Activated naive CD4-positive, alpha-beta T cell (primary cell): ENCODE results near the gene H6PD.
A peak's percentile ranks its signal among the peaks of the same experiment; 100 is the strongest.

ENCODE experiments used
- DNase-seq, 4 experiments: peaks; one replicate each; lab custom pipeline; 2025; lab: John Stamatoyannopoulos, UW

The H6PD gene

DNA sequence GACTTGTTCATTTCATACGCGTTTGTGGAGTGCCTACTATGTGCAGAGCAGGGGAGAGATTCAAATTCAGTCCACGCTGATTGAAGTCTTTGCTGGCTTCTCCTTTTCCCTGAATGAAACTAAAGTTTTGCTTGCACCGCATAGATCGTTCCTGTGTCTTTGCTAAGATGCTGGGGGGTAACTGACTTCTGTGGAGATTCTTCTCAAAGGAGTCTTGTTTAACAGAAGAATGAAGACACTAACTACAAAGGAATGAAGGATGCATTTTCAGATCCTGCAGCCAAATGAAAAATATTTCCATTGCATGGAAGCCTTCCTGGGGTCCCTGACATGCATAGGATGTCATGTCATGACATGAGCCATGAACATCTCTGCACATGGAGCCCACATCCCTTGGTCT is 26.9 kb upstream of the H6PD start:
- DNase-seq = no peak

DNA sequence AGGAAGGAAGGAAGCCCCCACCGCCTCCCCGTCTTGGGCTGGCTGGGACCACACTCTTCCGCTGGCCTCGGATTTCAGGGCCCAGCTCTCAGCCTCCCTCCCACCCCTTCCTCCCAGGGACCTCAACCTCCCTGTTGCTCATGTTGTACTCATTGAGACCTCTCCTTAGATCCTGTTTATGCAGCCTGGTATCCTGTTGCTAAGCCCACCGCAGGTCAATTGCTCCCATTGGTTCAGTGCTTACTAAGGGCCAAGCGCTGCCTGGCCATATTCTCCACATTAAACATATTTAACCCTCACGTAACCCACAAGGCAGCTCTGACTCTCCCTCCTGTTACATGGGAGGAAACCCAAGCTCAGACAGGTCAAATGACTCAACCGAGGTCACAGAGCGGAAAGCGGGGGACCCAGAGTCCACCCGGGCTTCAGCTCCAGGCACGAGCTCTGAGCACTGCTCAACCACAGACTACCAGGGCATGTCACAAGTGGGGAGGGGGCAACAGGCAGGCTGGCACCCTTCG is 23.2 kb upstream of the H6PD start:
- no peak for DNase-seq

DNA sequence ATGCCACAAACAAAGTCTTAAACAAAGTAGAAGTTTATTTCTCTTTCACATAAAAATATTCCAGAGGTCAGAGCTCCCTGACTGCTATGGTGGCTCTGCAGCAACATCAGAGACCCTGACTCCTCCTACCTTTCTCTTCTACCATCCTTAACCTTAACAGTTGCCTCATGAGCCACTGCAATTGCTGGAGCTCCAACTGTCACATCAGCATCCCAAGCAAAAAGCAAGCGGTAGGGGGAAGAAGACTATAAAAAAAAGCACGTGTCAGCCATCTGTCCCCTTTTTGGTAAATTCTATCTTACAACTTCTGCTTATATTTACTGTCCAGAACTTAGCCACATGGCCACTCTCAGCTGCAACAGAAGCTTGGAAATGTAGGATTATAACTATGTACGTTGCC is 21.8 kb upstream of the H6PD start:
- DNase-seq = no peak

DNA sequence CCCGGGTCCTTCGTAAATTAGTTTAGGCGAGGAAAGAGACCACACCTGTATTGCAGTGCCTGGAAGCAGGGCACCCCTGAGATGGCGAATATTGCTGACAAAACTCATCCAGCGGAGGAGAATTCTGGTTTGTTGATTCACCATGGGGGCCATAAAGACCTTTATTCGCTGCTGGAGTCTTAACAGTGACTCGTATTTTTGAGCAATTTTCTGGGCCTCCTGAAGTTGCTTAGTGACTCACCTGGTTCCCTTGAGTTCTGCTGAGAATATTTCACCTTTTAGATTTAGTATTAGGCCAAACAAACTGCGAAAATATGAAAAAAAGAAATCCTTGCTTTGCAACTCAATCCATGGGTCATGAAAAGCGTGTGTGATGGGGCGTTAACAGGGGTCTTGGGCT is 20.6 kb upstream of the H6PD start:
- no peak for DNase-seq

DNA sequence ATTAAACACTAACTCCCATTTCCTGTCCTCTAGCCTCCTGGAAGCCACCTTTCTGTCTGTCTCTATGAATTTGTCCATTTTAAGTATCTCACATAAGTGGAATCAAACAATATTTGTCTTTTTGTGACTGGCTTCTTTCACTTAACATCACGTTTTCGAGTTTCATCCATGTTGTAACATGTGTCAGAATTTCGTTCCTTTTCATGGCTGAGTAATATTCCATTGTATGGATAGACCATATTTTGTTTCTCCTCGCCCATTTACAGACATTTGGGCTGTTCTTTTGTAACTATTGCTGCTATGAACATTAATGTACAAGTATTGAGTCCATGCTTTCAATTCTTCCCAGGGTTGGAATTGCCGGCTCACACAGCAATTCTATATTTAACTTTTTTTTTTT is 15.7 kb upstream of the H6PD start:
- DNase-seq = no peak

DNA sequence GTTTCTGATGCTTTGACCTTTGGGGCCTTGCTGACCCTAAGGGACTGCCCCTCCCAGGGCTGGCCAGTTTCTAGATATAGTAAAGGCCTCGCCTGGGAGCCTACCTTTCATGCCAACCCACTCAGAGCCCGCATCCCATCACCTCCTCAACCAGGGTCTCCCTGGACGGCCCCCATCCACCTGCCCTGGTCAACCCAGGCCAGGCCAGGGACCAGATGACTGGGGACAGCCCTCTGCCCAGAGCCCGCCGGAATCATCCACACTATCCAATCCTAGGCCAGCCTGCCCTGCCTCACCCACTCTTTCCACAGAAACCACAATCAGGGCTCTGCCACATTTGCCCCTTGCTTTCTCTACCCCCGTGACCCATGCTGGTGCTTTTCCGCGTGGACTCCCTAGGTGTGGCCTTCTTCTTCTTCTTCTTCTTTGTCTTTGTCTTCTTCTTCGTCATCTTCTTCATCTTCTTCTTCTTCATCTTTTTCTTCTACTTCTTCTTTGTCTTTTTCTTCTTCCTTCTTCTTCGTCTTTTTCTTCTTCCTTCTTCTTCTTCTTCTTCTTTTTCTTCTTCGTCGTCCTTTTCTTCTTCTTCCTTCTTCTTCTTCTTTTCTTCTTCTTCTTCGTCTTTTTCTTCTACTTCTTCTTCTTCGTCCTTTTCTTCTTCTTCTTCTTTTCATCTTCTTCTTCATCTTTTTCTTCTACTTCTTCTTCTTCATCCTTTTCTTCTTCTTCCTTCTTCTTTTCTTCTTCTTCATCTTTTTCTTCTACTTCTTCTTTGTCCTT is 11.5 kb upstream of the H6PD start:
- no peak for DNase-seq

DNA sequence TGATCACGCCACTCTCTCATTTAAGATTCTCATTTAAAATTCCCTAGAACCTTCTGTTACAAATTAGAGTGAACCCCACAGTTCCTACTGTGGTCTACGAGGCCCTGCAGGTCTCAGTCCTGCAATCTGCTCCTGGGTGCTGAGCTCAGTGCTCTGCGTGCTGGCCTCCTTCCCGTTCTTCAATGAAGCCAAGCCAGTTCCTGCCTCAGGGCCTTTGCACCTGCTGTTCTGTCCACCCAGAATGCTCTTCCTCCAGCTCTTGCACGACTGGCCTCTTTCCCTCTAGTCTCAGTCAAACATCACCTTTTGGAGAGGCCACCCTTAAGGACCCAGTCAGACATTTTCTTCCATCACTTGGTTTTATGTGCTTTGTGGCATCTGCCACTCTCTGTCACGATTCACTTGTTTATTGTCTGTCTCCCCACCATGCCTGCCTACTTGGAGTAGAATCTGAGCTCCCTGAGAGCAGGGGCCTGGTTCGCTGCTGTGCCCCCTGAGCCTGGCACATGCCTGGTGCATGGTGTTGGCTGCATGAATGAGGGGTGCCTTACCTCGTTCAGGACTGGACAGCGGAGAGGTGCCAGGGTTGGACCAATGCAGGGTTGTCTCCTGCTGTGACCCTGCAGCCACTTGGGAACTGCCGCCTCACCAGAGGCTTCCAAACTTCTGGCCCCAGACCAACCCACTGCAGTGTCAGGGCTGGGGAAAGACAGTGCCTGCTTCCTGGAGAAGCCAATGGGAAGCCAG is 9.7 kb upstream of the H6PD start:
- no peak for DNase-seq

DNA sequence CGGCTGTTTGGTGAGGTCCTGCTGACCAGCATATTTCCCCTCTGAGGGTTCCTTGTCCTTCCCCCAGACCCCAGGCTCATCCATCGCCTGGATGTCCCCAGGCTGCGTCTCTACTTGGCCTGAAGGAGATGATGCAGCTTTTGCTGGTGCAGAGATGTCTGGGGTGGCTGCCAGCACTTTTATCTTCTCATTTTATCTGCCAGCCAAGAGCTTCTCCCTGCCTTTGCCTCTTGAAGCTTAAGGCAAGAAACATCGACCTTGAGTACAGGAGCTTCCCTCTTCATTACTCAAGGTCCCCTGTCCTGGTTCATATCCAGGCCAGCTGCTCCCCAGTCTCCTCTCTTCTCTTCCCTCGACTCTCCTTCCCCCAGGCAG is 9.2 kb upstream of the H6PD start:
- DNase-seq = no peak

DNA sequence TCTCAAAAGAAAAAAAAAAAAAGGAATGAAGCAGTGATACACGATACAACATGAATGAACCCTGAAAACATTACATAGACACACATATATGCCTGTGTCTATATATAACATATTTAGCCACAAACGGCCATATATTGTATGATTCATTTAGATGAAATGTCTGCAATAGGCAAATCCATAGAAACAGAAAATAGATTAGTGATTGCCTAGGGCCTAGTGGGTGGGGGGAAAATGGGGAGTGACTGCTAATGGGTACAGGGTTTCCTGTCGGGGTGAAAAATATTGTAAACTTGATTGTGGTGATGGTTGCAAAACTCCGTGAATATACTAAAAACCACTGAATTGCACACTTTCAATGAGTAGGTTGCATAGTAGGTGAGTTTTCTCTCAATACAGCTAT is 6.0 kb upstream of the H6PD start:
- no peak for DNase-seq

DNA sequence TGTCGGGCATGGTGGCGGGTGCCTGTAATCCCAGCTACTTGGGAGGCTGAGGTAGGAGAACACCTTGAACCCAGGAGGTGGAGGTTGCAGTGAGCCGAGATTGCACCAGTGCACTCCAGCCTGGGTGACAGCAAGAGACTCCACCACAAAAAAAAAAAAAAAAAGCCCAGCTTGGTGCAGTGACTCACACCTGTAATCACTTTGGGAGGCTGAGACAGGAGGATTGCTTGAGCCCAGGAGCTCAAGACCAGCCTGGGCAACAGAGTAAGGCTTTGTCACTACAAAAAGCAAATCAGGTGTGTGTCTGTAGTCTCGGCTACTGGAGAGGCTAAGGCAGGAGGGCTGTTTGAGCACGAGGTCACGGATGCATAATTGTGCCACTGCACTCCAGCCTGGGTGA is 5.0 kb upstream of the H6PD start:
- no peak for DNase-seq

DNA sequence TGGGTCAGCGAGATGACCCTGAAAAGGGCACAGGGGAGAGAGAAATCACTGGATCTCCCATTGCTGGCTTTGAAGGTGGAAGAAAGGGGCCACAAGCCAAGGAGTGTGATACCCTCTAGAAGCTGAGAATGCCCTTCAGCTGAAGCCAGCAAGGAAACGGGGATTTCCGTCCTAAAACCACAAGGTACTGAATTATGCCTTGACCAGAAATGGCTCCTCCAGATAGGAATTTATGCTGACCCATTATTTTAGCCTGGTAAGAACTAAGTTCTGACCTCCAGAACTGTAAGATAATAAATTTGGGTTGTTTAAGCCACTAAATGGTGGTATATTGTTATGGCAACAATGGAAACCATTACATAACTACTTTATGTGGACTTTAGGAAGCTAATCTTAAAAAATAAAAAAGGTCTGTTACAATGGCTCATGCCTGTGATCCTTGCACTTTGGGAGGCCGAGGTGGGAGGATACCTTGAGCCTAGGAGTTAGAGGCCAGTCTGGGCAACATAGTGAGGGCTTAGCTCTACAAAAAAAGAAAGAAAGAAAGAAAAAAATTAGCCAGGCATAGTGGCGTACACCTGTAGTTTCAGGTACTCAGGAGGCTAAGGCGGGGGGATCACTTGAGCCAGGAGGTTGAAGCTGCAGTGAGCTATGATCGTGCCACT is 3.6 kb upstream of the H6PD start:
- no peak for DNase-seq

DNA sequence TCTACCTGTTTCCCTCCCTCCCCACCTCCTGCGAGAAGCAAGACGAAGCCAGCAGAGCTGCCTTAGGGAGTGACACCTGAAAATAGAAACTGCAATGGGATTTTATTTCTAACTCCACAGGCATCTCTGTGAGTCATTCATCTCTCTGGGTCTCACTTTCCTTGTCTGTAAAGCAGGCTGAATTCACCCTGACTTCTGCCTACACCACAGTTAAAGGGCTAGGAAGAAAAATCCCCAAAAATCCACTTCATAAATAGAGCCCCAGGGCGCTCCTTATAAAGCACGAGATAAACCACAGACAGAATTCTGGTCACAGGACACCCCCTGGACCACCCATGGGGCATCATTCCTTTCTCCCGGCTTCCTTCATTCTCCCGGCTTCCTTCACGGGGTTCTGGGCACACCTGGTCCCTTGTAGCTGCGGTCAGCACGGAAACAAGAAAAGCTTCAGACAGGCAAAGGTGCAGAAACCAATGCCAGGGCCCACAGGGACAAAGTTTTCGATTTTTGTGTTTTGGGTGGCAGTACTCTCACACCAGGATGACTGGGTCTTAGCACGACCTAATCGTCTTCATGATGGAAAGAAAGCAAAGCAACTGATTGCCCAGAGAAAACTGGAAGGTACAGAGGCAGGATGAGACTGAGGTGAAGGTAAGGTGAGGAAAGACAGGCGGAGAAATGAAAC is 2.8 kb upstream of the H6PD start:
- no peak for DNase-seq

DNA sequence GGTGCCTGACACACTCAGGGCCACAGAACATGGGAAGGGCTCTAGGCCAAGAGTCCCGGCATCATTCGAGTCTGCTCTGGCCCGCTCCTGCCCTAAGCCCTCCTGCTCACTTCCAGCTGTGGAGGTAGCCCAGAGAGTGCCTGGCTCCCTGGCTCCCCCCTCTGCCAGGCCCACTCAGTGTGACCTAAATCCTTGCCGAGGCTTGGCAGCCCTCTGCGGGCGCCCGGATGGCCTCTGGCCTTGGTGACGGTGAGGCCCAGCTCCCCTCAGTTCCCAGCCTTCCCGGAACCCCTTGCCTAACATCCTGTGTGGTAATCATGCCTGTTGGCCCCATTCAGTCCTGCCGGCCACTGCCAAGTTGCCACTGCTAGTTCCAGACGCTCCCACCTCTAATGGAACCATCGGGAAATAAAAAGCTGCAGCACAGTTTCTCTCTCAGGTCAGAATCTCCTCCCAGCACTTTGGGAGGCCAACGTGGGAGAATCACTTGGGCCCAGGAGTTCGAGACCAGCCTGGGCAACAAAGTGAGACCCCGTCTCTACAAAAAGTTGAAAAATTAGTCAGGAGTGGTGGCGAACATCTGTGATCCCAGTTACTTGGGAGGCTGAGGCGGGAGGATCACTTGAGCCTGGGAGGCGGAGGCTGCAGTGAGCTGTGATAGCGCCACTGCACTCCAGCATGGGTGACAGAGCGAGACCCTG is 1.2 kb upstream of the H6PD start:
- DNase-seq = no peak

DNA sequence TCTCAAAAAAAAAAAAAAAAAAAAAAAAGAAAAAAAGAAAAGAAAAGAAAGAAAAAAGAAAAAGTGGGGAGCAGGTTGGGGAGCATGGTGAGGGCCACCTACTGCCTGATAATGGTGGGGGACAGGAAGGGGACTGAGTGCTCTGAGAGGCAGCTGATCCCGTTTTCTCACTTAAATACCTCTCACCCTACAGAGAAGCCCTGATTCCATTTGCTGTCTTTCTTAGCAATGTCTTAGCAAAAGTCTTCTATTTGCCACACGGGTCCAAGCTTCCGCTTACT is 692 bp upstream of the H6PD start:
- DNase-seq = no peak

DNA sequence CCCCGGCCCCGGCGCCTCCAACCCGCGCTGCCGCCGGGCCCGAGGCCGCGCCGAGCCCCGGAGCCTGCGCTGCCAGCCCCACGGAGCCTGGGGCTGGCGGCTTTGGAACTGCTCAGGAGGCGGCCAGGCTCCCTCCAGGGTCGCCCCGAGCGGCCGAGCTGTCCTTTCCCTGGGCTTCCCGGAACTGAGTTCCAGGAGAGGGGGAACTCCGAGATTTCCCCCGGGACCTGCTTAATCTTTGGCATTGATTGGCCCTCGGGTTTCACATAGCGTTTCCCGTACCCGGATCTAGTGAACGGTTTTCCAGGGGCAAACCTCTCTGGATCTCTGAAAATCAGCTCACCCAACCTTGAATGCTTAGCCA is 504 bp downstream of the H6PD start:
- DNase-seq = no peak

DNA sequence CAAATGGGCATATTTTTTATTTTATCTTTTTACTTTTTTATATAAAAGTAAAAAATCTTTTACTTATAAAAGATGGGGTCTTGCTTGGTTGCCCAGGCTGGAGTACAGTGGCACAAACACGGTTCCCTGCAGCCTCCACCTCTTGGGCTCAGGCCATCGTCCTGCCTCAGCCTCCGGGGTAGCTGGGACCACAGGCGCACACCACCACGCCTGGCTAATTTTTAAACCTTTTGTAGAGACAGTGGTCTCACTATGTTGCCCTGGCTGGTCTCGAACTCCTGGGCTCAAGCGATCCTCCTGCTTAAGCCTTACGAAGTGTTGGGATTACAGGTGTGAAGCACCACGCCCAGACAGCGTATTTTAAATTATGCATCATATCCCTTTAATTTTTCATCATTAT is 986 bp downstream of the H6PD start:
- no peak for DNase-seq

DNA sequence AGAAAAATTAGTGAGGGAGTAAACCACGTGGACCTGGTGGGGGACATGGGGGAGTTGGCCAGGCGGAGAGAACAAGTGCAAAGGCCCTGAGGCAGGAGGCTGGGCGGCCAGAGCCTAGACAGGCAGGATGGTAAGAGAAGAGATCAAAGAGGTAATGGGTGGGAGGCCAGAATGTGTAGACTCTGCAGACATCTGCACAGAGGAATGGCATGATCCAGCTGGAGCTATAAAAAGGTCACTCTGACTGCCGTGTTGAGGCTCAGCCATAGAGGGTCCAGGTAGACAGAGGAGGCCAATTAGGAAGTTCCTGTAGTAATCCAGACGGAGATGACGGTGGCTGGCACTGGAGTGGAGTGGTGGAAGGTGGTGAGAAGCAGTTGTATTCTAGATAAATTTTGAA is 3.6 kb downstream of the H6PD start:
- DNase-seq = no peak

DNA sequence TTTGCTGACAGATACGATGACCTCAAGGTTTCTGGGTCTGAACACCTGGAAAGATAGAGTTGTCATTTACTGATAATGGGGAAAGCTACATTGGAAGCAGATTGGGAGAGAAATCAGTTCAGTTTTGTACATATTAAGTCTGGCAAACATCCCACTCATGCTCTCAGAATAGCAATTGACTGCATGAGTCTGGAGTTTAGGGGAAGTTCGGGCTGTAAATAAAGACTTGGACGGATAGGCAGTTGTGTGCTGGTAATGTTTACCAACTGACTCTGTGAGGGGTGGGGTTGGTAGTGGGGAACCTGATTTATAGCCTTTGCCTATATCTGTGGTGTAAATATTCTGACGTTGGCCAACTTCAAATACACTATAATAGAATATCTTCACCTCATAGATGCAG is 4.0 kb downstream of the H6PD start:
- no peak for DNase-seq

DNA sequence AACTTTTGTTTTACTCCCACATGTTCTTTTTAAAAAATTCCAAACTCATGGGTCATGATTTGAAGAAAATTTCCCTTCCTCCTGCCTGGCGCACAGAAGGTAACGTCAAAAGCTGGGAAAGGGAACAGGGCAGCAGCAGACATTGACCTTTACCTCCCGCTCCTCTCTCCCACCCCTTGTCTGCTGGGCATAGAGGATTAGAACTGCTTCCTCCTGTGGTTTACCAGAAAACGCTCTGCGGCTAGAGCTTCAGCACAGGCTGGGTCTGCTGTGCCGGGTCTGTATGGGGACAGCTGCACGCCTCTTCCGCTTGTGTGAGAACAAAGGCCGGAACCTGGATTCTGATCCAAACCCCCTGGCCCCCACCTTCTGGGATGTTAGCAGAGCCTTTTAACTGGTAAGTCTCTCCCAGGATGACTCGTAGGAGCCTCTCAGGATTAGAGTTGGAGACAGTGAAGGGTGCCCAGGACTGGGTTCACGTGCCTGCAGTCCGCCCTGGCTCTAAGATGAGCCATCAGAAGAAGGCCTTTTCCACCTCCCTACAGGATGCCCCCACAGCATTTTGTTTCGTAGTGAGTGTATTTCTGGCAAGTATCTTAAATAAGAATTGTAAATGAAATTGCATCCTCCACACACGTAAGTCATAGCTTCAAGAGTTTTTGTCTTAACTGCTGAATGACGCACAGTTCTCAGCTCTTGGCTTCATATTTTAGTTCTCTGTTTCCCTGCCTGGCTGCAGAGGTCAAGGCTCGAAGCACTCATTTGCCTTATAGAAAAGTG is 5.2 kb downstream of the H6PD start:
- peak in 1 of 4 experiments; percentile 20 for DNase-seq

DNA sequence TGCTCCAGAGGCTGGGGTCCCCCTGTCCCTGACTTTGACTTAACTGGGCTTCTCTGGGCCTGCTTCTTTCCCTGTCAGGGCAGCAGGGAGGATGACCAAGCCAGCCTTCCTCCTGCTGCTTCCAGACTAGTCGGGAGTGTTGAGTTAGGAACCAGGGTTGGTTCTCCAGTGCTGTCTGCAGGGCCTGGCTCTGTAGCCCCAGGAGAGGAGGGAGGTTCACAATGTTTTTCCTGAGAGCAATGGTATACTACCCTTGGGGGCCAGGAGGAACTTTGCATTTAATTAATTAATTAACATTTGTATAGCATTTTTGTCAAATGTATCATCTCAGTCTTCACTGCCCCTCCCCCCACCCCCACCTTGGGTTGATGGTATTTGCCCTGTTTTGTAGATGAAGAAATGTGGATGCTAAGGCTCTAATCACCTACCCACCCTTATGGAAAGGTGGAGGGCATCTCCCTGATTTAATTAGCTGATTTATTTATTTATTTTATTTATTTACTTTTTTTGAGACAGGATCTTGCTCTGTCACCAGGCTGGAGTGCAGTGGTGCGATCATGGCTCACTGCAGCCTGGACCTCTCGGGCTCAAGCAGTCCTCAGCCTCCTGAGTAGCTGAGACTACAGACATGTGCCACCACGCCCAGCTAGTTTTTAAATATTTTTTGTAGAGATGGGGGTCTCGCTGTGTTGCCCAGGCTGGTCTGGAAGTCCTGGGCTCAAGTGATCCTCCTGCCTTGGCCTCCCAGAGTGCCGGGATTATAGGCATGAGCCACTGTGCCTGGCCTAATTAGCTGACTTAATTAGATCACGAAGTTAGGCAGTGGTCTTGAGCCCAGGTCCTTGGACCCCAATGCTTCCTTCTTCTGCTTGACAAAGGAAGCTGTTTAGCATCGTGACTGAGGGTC is 6.6 kb downstream of the H6PD start:
- no peak for DNase-seq
